VCaP (cell line): ENCODE results near the gene TLE6.
"Not testable (repeated sequence)": the region's sequence is repeated elsewhere in the genome, so short reads cannot be mapped to it uniquely, and the experiment has no call there.

ENCODE experiments used
- H3K27ac ChIP-seq: fragments of 450-650 bp; 2 replicates; pipeline ENCODE4 v1.5.1; 2017
- TF ChIP-seq, protein P1 (sequence below): fragments of 450-650 bp; conservative IDR thresholded peaks from 2 replicates; pipeline ENCODE4 v1.5.1; 2017; ENCODE audit warnings: mild to moderate bottlenecking, moderate library complexity

TLE6 gene

DNA sequence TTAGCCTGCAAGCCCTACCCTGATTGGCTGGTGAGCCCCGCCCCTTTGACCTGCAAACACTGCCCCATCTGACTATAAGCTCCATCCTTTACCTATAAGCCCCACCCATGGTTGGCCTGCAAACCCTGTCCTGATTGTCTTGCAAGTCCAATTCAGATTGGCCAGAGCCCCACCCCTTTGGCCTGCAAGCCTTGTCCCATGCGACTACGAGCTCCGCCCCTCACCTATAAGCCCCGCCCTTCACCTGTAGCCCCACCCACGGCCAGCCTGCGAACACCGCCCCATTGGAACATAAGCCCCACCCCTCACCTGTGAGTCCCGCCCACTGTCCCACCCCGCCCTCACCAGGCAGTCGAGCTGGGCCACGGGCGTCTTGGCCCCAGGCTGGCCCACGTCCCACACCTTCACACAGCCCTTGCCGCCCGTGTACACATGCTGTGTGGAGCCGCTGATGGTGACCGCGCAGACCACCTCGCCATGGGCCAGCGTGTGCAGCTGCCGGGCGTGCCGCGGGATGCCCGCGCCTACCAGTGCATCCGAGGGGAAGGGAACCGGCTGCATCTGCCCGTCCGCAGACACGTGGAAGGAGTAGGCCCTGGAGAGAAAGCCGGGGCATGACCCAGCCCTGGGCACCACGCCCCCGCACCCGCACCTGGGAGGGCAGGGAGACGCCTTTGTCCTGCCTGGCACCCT is 28.9 kb downstream of the TLE6 start:
- H3K27ac ChIP-seq: no peak overlapping the region
- TF ChIP-seq, protein P1, sequence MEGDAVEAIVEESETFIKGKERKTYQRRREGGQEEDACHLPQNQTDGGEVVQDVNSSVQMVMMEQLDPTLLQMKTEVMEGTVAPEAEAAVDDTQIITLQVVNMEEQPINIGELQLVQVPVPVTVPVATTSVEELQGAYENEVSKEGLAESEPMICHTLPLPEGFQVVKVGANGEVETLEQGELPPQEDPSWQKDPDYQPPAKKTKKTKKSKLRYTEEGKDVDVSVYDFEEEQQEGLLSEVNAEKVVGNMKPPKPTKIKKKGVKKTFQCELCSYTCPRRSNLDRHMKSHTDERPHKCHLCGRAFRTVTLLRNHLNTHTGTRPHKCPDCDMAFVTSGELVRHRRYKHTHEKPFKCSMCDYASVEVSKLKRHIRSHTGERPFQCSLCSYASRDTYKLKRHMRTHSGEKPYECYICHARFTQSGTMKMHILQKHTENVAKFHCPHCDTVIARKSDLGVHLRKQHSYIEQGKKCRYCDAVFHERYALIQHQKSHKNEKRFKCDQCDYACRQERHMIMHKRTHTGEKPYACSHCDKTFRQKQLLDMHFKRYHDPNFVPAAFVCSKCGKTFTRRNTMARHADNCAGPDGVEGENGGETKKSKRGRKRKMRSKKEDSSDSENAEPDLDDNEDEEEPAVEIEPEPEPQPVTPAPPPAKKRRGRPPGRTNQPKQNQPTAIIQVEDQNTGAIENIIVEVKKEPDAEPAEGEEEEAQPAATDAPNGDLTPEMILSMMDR: no peak

DNA sequence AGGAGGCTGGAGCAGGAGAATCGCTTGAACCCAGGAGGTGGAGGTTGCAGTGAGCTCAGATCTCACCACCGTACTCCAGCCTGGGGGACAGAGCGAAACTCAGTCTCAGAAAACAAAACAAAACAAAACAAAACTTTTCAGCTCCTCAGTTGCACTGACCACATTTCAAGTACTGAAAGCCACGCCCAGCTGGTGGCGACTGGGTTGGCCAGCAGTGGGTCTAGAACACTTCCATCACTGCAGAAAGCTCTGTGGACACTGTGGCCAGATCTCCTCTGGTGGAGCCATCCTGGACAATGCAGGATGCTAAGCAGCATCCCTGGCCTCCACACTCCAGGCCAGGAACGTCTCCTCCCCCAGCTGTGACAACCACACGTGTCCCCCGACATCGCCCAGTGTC is 30.6 kb downstream of the TLE6 start:
- TF ChIP-seq, protein P1: no peak
- no peak overlapping the region for H3K27ac ChIP-seq

DNA sequence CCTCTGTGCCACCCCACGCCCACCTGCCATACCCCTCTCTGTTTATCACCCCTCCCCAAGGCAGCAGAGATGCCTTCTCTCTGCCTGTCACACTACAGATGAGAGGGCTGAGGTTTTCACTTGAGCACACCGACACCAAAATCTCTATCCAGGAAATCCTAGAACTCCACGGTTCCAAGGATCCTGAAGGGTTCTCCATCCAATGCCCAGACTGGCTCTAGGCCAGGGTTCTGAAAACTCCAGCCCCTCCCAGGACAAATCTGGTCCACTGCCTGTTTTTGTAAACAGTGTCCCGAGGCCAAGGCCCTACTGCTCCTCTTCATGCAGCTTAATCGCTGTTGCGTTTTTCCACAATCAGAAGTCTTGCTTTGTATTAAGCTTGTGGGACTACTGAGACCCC is 31.6 kb downstream of the TLE6 start:
- TF ChIP-seq, protein P1: no peak
- H3K27ac ChIP-seq: no peak overlapping the region

DNA sequence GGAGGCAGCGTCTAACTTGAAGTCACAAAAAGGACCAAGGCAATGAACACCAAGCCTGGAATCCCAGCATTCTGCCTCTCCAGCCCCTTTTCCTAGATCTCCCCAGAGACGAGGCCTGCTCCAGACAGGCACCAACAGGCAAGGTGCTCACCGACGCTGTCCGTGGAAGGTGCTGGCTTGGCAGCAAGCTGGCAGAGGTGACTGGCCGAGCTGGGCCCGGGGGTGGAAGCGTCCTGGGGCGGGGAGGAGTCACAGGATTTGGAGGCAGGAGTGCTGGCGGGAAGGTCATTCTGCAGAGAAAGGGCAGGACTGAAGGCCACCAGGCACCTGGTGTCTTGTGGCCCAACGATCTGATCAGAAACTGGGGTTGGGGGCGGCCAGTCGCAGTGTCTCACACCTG is 33.5 kb downstream of the TLE6 start:
- no peak overlapping the region for H3K27ac ChIP-seq
- TF ChIP-seq, protein P1: no peak

DNA sequence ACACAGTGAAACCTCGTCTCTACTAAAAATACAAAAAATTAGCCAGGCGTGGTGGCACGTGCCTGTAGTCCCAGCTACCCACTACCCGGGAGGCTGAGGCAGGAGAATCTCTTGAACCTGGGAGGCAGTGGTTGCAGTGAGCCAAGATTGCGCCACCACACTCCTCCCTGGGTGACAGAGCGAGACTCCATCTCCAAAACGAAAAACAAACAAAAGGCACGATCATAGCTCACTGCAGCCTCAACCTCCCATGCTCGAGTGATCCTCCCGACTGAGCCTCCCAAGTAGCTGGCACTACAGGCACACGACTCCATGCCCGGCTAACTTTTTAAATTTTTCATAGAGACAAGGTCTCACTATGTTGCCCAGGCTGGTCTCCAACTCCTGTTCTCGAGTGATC is 34.7 kb downstream of the TLE6 start:
- H3K27ac ChIP-seq: not testable (repeated sequence)

DNA sequence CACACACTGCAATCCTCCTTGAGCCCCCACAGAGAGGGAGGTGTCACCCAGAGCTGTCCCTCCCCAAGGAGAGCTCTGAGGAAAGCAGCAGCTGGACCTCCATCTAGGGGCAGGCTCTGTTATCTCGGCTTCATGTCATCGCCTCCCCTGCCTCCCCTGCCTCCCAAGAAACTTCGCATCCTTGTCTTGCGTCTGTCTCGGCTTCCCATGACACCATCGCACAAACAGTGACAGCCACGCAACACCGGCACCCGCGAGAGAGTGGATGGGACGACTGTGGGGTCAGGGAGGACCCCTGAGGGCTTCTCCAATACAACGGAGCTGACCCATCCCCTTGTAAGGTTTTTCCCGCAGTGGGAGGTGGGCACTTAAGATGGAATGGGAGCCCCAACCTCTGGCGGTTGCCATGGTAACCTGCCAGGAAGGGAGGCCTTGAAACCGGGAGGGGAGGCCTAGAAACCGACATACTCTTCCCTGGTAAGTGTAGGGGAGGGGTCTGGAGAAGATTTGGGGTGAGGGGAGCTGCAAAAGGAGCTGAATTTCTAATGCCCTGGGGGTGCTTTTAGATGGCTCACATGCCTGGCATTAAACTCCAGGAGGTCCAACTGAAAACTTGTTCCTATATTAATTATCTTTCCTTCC is 35.4 kb downstream of the TLE6 start:
- H3K27ac ChIP-seq: no peak overlapping the region
- TF ChIP-seq, protein P1: no peak

DNA sequence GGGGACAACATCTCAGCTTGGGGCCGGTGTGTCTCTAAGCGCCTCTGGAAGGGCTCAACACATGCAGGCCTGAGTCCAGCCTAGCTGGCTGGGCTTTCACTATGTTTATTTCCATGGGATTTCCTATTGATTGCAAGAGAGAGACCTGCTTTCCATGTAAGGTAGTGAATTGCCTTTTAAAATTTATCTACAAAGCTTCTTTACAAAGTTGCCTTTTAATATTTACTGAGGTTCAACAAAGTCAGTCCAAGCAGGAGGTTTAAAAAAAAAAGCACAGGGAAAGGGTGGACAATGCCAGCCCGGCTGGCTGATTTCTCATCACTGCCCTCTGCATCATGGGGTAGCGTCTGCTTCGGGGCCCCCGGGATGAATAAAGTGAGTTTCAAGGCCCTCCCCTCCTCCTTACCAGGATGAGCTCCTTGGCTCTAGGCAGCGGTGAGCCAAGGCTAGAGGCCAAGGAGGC is 35.9 kb downstream of the TLE6 start:
- no peak overlapping the region for H3K27ac ChIP-seq

More for the DNA sequence above, 35.9 kb downstream of the TLE6 start:
- TF ChIP-seq, protein P1: no peak
